T-helper 1 cell treated with Interleukin-12 subunit alpha and Interleukin-12 subunit beta and Interleukin-4 antibody, amounts not matched to agents 30 ng/mL and 1 ng/mL, for 36 hours (primary cell): ENCODE data around the gene DNMT3L. TPM values are rescaled to one million over a fixed set of nuclear protein-coding genes. Genes with fewer than 3 reads are reported as not detected.
"Not testable (repeated sequence)": the region's sequence is repeated elsewhere in the genome, so short reads cannot be mapped to it uniquely, and the experiment has no call there.

Source experiments
- intact Hi-C: fragments of 100-400 bp; cut with micrococcal nuclease; formaldehyde crosslinking; loops from one replicate; pipeline ENCODE4 v1.15.1; 2024
- total RNA-seq: library from RNA; stranded (reverse); gene quantifications from 2 replicates; pipeline ENCODE4 v1.2.3, GENCODE V29; 2022

Gene DNMT3L
- total RNA-seq, 1 donor from 2014 or later = not detected

GRCh38 chr21:44253832-44254710 is 7.6 kb downstream of the DNMT3L start:
- intact Hi-C loops = no loop called here

- intact Hi-C loops = not testable (repeated sequence)
These were observed 12.3 kb downstream of the DNMT3L start for GRCh38 chr21:44249204-44250037.

DNA sequence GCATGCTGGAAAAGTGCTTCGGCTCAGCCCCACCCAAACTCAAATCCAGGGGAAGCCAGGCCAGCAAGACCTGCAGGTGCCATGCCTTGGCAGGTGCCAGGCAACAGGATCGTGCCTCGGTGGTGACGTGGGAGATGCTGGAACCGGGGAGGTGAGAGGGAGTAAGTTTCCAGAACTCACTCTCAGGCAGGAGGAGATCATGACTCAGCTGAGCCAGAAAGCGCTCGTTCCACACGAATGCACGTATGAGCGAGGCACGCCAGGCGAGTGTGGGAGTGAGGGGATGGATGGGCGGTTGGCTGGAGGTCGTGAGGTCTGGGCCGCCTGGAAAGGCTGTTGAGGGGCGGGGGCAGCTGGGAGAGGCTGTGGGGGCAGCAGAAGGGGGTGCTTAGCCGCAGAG is 13.8 kb downstream of the DNMT3L start:
- intact Hi-C loops = not testable (repeated sequence)

DNA sequence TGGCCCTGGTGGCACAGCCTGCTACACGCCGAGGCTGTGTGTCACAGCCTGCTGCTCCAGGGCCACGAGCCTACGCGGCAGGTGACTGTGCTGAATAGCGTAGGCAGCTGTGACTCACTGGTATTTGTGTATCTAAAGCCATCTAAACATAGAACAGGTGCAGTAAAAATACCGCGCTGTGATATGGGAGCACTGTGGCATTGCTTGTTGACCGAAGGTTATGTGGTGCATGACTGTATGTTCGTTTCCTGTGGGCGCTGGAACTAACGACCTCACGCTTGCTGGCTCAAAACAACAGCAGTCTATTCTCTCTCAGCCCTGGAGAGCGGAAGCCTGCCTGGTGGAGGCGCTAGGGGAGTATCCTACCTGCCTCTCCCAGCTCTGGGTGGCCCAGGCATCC is 17.7 kb downstream of the DNMT3L start:
- intact Hi-C loops = not testable (repeated sequence)

- intact Hi-C loops = not testable (repeated sequence)
These were observed 20.4 kb downstream of the DNMT3L start for GRCh38 chr21:44241281-44241680.

DNA sequence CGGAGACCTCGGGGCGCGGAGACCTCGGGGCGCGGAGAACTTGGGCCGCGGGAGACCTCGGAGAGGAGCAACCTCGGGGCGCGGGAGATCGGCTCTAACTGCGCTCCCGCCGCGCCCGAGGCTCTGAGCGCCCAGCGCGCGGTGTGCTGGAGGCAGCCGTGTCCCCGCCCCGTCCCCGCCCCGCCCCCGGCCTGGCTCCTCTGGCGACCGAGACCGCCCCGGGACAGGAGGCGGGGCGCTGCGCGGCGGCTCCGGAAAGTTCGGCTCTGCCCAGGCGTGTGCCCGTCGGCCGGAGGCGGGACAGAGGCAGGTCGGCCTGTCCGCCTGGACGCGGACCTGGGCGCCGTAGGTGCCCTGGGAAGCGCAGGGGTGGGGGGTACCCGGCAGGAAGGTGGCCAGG is 20.9 kb downstream of the DNMT3L start, which contains the start of gene ICOSLG:
Gene ICOSLG, minus strand, starts transcription at position 102 of the 400 bp plus-strand sequence. CDS start 126 bp downstream, outside the sequence.
- intact Hi-C loops = not testable (repeated sequence)

GRCh38 chr21:44240353-44240752 is 21.3 kb downstream of the DNMT3L start:
- intact Hi-C loops = not testable (repeated sequence)

- intact Hi-C loops = not testable (repeated sequence)
These were observed 32.1 kb downstream of the DNMT3L start for GRCh38 chr21:44229561-44229960.

DNA sequence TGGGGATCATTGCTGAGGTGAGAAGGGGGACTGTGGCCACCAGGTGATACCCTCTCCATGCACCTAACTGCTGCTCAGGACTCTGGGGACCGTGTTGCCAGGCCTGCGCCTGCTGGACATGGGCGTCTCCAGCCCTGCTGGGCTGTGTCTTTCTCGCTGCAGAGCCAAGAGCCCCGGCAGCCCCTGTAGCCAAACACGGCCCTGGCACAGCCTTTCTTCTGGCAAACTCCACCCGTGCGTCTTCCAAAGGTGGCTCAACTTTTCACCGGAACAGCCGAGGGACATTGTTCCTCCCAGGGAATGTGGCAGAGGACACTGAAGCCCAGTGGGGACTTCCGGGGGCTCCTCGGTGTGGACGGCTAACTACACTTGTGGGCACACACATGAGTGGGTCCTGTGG is 33.6 kb downstream of the DNMT3L start:
- intact Hi-C loops = not testable (repeated sequence)

GRCh38 chr21:44227614-44228013 is 34.1 kb downstream of the DNMT3L start:
- intact Hi-C loops = not testable (repeated sequence)

GRCh38 chr21:44225605-44226004 is 36.1 kb downstream of the DNMT3L start:
- intact Hi-C loops = not testable (repeated sequence)

DNA sequence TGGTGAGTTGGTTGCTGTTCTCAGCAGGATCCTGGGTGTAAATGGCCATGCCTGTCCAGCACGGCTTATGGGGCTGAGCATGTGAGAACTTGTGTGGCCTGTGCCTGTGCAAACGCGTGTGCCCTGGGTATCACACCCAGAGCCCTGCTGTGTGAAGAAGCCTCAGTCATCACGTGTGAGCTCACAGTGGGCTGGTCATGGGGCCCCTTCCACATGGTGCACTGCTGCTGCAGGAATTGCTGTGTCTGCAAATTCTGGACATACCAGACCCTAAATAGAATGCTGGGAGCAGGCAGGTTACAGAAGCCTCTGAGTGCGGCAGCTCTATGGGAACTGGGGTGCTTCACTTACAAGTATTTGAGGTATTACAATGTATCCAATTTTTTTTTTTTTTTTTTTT is 38.4 kb downstream of the DNMT3L start:
- intact Hi-C loops = not testable (repeated sequence)

GRCh38 chr21:44220674-44221073 is 41.0 kb downstream of the DNMT3L start:
- intact Hi-C loops = not testable (repeated sequence)

GRCh38 chr21:44218461-44218860 is 43.2 kb downstream of the DNMT3L start:
- intact Hi-C loops = not testable (repeated sequence)

DNA sequence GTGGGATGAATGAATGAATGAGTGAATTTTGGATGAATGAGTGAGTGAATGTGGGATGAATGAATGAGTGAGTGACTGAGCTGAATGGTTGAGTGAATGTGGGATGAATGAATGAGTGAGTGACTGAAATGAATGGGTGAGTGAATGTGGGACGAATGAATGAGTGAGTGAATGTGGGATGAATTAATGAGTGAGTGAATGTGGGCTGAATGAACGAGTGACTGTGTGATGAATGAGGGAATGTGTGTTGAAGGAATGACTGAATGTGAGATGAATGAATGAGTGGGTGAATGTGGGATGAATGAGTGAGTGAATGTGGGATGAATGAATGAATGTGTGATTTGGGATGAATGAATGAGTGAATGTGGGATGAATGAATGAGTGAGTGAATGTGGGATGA is 49.7 kb downstream of the DNMT3L start:
- intact Hi-C loops = not testable (repeated sequence)

DNA sequence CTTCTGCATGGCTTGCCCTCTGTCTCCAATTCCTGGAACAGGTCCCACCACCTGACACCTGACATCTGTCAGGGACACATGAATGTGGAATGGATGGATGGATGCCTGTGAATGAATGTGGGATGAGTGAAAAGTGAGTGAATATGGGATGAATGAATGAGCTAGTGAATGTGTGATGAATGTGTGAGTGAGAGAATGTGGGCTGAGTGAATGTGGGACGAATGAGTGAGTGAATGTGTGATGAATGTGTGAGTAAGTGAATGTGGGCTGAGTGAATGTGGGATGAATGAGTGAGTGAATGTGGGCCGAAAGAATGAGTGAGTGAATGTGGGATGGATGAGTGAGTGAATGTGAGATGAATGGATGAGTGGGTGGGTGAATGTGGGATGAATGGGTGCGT is 50.1 kb downstream of the DNMT3L start:
- intact Hi-C loops = not testable (repeated sequence)

DNA sequence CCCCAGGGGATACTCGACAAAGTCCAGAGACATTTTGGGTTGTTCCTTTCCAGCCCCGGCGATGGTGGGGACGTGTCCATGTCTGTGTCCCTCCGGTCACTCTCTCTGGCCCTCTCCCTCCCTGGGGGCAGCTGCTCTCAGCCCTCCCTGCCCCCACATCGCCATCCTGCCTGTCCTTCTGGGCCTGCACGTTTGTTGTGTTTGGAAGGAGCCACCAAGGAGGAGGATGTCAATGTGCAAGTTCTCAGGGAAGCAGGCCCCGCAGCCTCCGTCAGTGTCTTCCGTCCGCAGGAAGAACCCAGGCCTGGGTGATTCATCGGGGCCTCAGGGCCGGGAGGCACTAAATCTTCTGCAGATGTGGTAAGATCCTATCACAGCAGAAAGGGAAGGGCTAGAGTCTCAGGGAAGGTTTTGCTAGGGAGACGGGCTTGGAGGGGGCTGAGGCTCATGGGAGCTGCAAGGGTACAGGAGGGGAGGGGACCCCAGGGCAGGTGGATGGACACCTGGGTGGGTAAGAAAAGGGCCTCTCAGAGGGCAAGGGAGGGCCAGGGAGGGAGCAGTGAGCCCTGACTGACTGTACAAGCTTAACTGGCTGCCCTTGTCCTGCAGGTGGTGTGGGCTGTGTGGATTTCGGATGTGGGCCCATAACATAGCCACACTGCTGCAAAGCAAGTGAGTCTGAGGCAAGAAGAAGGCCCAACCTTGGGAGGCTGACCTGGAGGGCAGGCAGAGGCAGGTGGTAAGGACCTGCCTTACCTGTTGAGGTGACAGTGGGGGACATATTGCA is 53.6 kb downstream of the DNMT3L start:
- intact Hi-C loops = not testable (repeated sequence)

- intact Hi-C loops = not testable (repeated sequence)
These were observed 54.7 kb downstream of the DNMT3L start for GRCh38 chr21:44206698-44207676.

- intact Hi-C loops = not testable (repeated sequence)
These were observed 55.5 kb downstream of the DNMT3L start for GRCh38 chr21:44206187-44206586.
